Stimulated activated CD8-positive, alpha-beta memory T cell treated with anti-CD3 and anti-CD28 coated beads, Interleukin-12 subunit alpha, Interleukin-12 subunit beta, amount 100 ng/mL, for 24 hours (primary cell): ENCODE data around the gene KLHDC10.
"Not testable (repeated sequence)": the region's sequence is repeated elsewhere in the genome, so short reads cannot be mapped to it uniquely, and the experiment has no call there.

Experiments
- DNase-seq: peaks from one replicate; pipeline ENCODE4 v3.0.0-alpha.2; 2020; ENCODE audit errors: extremely low read depth

Gene KLHDC10

DNA sequence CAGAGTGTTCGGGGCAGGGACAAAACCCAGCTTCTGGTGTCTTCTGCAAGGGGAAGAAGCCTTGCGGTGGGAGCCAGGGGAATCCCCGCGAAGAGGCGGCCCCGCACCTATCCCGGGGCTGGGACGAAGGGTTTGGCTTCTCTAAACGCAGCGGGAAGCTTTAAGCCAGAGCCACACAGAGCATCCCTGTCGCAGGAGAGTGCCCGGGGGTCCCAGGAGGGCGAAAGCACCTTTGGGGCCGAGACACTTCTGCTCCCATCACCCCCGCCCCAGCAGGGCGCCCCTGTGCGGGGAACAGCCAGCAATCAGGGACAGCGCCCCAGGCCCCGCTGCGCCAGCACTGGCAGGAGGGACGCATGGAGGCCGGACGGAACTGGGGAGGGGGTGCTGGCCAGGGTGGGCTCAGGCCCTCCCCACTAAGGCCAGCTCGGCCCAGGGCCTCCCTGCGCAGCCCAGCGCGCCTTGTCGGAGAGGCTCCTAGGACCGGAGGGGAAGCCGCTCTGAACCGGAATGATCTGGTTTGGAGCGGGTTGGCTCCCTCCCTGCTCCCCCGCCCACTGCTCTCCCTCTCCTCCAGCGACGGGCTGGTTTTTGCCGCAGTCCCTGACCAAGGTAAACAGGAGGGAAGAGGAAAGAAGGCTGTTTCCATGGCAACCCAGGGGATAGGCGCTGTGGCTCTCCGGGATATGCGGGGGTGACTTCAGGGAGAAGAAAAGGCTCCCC, 71.0 kb downstream of the KLHDC10 start:
- DNase-seq: no peak

DNA sequence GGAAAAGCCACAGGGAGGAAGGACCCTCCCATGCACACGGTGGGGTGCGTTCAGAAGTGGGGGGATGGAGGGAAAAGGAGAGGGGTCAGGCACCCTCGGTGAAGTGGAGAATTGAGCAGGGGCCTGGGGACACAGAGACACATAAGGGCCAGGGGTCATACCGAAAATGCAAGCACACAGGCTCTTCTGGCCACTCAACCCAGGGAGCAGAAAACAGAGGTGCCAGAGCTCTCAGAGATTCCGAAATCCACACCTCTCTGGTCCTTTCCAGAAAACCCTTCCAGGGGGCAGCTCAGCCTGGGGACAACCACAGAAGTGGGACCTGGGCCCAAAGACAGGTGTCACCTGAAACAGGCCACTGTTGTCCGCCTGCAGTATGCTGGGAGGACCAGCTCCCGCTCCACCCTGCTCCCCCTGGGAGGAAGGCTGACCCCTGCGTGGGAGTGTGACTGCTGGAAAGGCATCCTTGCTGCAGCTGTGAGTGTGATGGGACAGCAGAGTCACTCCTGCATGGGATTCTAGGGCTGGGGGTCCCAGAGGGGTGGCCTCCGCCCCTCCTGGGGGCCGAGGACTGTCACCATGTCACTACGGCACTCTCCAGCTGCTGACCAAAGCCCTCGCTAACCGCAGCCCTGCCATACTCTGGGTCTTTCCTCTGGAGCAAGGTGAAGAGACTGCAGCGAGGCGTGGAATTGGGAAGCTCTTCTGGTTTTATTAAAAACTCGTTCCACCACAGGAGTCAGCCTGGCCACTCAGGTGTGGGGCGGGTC, 71.7 kb downstream of the KLHDC10 start:
- DNase-seq: no peak

DNA sequence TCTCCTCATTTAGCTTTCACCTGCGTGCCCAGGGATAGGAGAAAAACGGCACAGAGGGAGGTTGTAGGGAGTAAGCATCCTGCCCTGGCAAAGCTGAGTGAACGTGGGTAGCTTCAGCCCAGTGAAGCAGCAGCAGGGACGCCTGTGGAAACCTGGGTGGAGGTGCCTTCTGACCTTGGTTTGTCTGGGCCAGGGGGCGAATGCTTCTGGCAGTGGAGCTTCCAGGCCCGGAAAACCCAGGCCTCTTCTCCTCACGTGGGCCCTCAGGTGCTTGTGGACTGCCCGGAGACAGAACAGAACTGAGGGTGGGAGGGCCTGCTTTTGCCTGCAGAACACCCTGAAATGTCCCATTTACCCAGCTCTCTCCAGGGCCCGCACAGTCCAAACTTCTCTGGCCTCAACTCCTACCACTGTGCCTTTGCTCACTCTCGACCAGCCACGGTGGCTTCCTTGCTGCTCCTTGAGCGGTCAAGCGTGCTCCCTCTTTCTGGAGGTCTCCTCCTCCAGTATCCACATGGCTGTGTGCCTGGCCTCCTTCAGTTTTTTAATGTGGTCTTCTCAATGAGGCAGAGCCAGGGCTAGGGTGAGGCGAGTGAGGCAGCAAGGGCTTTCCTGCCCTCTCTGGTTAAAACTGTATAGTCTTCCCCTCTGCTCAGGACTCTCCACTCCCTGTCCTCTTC, 72.5 kb downstream of the KLHDC10 start:
- DNase-seq: no peak

DNA sequence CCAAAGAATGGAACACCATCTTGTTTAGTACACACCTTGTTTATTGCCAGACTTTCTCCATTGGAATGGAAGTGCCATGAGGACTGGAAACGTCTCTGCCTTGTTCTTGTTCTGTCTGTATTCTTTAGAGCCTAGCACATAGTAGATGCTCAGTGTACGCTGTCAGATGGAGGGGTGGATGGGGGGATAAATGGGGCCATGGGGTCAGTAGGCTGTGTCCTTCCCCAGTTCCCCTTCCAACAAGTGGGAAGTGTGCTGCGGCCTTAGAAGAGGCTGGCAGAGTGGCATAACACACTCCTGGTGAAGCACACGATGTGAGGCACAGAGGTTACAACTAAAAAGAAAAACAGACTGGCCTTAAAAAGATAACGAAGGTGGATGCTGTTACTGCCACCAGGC, 73.0 kb downstream of the KLHDC10 start:
- DNase-seq: no peak

DNA sequence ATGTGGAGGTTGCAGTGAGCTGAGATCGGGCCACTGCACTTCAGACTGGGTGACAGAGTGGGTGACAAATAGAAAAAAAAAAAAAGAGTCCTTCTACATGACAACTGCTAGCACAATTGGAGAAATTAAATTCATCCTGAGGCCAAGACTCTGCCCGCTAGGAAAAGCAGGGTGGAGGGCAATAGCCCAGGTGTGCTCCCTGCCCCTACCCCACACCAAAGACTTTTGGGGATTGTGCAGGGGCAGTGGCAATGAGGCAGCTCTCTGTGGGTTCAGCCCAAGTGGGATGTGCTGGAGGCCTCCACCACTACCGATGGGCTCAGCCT, 73.6 kb downstream of the KLHDC10 start:
- no peak for DNase-seq

DNA sequence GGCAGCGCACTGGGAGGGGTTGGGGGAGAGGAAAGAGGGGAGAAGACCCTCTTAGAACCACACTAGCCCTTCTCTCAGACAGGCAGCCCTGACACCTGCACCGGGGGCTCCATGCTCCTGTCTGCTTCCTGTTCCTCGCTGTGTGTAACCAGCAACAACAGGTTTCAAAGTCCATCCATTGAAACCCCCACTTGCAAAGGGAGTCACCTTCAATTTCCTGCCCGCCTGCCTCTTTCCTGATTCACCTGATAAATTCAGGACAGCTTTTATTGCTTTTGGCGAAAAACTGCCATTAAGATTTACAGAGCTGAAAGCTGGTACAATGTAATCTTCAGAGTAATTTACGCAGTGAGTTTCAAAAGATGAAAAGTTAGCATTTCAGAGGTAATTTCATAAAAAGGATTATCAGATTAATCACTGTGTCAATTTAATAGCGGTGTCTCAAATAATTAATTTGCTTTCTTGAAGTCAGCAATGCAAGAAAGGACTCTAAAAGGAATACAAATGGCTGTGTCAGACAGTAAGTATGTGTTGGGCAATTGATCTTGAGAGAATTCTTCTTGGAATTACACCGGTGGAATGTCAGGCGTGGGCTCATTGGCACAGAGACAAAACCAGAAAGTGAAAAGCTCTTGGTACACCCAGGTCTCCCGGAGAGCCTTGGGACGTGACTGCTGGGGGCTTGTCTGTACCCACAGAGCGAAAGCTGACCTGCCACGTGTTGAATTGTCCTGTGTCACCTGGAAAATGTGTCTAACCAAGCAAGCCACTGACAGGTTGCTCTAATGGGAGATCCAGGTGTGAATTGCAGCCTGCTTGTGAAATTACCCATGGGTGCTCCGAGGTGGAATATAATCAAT, 74.2 kb downstream of the KLHDC10 start:
- no peak for DNase-seq

DNA sequence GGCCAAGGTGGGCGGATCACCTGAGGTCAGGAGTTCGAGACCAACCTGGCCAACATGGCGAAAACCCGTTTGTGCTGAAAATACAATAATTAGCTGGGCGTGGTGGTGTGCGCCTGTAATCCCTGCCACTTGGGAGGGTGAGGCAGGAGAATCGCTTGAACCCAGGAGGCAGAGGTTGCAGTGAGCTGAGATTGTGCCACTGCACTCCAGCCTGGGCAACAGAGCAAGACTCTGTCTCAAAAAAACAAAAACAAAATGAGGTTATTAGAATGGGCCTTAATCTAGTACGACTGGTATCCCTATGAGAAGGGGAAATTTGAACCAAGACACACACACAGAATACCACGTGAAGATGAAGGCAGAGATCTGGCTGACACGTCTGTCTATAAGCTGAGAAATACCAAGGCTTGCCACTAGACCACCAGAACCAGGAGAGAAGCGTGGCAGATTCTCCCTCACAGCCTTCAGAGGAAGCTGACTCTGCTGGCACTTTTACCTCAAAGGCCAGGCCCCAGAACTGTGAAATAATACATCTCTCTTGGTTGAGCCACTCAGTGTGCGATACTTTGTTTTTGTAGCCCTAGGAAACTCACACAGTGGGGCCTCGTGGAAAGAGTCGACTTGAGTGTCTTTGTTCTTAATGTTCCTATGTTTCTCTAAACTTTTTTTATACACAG, 75.2 kb downstream of the KLHDC10 start:
- DNase-seq: no peak

DNA sequence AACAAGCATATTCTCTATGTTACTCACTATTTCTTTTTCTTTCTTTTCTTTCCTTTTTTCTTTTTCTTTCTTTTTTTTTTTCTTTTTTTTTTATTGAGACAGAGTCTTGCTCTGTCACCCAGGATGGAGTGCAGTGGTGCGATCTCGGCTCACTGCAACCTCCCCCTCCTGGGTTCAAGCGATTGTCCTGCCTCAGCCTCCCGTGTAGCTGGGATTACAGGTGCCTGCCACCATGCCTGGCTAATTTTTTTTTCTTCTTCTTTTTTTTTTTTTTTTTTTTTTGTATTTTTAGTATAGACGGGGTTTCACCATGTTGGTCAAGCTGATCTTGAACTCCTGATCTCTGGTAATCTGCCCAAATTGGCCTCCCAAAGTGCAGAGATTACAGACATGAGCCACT, 75.8 kb downstream of the KLHDC10 start:
- not testable (repeated sequence) for DNase-seq

DNA sequence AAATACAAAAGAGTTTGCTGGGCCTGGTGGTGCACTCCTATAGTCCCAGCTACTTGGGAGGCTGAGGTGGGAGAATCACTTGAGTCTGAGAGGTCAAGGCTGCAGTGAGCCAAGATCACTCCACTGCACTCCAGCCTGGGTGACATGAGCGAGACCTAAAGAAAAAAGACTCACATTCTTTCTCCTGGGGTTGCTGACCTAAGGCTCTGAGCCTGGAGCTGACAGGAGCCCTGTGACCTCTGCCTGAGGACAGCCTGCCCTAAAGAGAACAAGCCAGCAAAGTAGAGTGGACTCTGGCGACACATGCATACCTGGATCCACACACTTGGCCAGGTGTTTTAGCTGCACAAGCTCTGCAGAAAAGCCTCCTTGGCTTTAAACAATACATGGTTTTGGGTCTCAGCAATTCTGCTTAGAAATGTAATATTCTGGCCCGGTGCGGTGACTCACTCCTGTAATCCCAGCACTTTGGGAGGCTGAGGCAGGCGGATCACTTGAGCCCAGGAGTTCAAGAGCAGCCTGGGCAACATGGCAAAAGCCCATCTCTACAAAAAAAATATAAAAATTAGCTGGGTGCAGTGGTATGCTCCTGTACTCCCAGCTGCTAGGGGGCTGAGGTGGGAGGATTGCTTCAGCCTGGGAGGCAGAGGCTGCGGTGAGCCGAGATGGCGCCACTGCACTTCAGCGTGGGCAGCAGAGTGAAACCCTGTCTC, 76.5 kb downstream of the KLHDC10 start:
- no peak for DNase-seq

DNA sequence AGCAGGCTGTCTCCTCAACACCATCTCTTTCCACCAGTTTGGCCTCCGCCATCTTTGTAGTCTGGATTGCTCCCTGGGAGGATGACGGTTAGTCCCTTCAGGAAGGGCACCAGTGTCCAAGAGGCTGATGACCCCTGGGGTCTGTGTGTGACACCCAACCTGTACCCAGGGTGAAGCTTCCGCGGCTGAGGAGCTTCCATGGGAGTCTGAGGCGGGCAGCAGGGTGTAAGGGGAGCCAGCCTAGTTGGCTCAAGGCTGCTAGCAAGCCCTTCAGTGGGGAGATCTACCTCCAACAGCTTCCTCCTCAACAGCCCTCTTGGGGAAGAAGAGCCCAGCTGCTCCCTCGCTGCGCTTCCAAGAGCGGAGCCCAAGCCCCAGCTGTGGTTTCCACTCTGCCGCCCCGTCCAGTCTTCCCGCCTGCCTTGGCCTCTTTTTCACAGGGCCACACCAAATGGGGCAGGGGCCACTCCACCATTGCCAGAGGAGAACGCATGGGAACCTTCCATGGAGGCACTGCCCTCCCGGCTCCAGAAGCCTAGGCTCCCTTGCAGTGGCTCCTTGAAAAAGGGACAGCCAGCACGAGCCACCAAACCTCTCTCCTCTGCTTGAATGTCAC, 77.5 kb downstream of the KLHDC10 start:
- DNase-seq: no peak

DNA sequence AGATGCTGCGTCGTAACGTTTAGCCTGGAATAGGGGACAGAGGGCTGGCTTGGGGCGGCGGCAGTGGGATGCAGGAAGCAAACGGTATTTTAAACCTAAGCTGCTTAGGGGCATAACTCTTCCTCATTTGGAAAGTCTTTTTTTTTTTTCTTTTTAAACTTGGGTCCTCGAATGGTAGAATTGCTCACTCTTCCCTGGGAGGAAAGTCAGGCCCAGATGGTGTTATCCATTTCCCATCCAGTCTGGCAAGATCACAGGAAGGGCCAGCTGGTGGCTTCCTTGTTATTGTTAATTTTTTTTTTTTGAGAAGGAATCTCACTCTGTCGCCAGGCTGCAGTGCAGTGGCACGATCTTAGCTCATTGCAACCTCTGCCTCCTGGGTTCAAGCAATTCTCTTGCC, 78.2 kb downstream of the KLHDC10 start:
- no peak for DNase-seq

DNA sequence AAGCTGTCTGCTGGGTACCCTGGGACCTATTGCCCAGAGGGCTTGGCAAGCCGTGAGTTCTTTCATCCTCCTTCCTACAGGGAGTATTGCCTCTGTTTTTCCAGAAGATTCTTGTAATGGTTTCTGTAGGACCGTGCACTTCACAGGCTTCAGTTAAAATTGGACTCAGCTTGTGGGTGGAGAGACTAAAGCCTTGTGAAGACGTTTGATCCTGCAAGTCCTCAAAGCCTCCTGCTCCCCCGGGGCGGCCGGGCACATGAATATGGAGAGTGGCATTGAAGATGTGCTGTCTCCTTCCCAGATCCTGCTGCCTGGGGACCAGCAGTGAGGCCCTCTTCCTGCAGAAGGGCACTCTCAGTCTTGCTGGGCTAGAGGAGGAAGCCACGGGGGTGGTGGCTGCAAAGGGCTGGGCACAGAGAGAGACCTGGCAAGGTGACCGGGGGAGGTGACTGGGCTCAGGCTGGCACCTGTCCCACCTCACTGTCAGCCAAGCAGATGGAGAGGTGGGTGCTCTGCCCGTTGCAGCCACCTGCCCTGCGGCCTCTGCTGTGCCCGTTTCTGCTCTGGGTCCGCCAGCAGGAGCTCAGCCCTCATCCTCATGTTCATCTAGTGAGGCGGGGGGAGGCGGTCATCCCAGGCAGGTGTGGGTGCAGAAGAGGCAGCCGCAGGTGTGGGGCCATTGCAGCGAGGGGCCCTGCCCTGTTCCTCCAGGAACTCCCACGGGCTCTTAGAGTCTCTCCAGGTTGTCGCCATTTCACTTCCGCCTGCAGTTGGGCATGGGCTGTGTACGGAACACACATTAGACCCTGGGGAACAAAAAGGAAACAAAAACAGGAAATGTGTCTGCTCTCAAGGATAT, 79.2 kb downstream of the KLHDC10 start:
- no peak for DNase-seq

DNA sequence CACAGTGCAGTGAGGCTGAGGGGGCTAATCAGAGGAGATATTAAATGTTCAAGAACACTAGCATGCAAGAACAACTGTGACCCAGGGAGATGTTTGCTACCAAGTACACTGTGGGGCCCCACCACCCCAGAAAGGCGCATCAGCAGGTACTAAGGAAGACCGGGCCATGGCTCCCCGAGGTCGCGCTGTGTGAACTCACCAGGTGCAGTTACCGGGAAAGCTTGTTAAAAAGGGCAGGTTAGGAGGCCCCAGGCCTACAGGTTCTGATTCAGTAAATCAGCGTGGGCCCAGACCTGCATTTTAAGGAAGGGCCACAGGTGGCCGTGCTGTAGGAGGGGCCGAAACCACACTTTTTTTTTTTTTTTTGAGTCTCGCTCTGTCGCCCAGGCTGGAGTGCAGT, 80.3 kb downstream of the KLHDC10 start:
- no peak for DNase-seq

DNA sequence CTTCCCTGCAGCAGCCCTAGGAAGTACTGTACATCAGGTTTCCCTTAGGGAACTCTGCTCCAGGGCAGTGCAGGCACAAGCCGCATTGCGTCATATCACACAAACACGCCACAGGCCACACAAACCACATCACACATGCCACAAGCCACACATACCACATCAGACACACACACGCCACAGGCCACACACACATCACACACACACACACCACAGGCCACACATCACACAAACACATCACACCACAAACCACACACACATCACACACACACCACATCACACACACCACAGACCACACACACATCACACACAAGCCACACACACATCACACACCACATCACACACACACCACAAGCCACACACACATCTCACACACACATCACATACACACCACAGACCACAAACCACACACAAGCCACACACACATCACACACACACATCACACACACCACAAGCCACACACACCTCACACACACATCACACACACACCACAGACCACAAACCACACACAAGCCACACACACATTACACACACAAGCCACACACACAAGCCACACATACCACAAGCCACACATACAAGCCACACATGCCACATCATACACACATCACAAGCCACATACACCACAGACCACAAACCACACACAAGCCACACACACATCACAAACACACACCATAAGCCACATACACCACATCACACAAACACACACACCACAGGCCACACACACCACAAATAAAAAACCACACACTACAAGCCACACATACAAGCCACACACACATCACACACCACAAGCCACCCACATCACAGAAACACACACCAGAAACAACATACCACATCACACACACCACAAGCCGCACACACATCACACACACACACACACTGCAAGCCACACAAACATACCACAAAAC, 81.5 kb downstream of the KLHDC10 start:
- no peak for DNase-seq

DNA sequence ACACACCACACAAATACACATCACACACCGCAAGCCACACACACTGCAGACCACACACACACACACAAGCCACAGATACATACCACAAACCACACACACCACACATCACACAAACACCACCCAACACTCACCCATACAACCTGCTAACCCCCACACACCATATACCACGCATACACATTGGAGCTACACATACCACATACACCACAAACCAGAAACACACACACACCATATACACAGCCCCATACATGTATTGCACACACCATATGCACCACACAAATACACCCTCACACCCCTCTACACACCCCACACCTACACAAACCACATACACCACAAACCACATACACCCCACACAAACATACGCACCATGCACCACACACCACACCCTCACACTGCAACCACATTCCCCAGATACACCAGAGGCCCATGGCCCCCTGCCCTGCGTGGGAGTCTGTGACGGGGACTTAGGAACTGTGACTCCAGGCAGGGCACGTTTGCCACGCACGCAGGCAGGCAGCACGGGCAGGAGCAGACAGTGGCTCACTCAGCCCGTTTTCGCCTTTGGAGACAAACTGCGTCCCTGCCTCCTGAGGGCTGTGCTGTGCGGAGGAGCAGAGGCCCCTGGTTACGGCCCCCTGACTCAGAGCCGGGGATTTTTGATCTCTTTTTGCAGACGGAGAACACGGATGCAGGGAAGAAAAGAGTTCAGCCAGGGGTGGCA, 82.3 kb downstream of the KLHDC10 start:
- no peak for DNase-seq

DNA sequence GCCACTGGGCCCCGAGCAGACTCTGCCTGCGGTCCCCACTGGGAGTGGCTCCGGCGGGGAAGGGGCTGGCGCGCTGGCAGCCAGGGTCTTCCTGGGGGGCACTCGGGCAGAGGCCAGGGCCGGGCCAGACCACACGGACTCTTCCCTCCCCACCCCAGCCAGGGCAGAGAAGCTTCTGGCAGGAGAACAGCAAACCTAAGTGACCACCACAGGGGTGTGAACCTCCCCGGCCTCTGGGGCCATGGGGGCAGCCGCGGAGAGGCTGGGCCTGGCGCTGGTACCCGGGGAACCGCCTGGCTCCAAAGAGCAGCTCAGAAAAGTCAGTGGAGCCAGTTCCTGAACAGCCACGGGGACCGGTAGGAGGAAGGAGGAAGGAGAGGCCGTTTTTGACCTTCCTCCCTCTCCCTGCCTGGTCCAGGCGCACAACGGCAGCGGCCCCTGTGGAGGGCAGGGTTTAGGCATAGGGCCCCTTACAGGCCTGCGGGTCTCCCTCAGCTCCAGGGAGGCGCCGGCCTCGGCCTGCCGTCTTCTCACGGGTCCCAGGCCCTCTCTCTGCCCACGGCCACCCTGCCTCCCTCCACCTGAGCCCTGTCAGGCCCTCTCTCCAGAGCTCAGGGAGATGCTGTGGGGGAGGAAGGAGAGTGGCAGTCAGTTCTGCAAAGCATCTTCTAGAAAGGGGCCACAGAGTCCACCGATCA, 83.0 kb downstream of the KLHDC10 start:
- DNase-seq: no peak

DNA sequence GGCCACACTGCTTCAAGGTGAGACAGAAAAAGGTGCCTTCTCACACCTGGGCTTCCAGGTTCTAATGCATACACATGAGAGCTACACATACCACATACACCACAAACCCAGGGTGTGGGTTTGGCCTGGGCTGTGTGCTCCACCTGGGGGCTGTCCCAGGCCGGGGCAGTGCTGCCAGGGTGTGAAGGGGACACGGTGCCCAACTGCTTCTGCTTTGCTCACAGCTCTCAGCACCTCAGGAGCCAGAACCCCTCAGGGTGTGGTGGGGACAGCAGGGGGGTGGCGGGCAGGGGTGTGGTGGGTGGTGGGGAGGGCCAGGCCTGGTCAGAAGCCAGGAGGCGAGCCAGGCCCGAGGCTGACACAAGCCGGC, 83.8 kb downstream of the KLHDC10 start:
- DNase-seq: no peak
